ENCODE measurements around the gene R3HCC1L.
"Not testable (repeated sequence)": the region's sequence is repeated elsewhere in the genome, so short reads cannot be mapped to it uniquely, and the experiment has no call there.

The R3HCC1L gene

DNA sequence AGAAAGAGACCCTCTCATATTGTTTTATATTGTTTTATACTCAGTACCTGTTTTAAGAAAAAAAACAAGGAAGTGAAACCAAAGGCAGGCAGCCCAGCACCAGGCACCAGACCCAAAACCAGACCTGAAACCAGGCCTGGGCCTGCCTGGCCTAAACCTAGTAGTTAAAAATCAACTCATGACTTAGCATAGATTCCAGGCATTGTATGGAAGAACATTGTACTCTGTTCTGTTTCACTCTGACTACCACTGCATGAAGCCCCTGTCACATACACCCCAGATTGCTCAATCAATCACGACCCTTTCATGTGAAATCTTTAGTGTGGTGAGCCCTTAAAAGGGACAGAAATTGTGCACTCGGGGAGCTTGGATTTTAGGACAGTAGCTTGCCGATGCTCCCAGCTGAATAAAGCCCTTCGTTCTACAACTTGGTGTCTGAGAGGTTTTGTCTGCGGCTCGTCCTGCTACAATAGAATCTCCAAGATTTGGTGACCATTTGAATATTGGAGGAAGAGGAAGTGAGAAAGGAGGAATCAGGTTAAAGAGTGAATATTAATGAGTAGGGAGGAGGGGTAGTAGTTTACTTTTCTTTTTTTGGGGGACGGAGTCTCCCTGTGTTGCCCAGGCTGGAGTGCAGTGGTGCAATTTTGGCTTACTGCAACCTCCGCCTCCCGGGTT, 1.2 kb upstream of the R3HCC1L start:
- DNase-seq = not testable (repeated sequence)

DNA sequence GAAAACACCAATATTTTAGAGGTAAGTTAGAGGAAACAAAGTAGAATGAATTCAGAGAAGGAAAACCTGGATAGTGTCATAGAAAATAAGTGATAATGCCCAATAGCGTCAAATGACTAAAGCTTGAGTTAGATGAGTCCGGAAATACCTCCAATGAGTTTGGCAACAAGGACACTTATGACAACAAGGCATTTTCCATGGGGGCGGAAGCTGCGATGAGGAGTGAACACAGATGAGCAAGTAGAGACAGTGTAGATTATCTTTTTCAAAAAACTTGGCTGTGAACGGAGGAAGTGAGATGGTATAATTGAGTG, 383 bp upstream of the R3HCC1L start:
- DNase-seq = no peak

DNA sequence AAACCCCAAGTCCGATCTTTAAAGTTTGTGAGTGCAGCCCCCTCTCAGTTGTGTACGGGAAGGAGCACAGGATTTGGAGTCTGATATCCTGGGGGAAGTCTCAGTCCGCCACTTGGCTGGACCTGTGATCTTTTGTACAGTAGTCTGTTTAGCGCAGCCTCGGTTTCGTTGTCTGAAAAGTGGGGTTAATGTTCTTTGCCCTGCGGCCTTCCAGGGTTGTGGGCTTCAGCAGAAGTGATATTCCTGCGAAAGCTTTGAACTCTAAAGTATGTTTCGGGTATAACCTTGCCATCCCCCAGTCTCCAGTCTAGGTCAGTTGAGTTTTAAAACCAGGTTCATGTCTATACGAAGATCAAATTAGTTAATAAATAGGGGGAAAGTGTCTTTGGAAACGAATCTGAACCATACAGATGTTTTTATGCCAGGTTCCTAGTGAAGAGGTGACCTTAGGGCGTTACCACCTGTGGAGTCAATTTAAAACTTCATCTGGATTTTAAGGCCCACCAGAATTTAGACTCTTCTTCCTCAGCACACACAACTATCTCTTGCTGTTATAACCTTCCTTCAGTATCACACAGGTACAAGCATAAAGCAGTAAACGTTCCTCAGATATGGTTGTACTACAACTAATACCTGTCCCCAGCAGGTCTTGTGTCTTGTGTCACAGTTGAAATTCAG, 904 bp downstream of the R3HCC1L start:
- DNase-seq = no peak

DNA sequence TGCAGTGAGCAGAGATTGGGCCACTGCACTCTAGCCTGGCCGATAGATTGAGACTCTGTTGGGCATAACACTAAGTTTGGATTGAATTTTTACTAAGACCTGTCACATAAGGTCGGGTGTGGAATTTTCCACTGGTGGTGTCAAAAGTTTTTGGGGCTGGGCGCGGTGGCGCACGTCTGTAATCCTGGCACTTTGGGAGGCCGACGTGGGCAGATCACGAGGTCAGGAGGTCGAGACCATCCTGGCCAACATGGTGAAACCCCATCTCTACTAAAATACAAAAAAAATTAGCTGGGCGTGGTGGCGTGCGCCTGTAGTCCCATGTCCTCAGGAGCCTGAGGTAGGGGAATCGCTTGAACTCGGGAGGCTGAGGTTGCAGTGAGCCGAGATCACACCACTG, 2.3 kb downstream of the R3HCC1L start:
- DNase-seq = not testable (repeated sequence)

DNA sequence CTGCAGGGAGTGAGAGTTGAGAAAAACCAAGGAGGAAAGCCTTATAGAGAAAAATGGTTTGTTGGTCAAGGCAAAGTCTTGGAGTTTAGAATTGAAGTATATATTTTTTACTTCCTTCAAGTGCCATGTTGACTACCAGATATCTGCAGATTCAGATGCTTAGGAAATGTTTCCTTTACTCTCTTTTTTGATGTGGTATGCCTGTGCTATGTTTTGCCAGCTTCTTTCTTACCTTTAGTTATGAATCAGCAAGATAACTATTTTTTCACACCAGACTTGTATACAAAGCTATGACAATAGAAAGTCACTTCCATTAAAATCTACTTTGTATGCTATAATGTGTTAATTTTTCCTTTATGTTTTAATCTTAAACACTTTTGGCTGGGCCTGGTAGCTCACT, 3.6 kb downstream of the R3HCC1L start:
- no peak for DNase-seq

DNA sequence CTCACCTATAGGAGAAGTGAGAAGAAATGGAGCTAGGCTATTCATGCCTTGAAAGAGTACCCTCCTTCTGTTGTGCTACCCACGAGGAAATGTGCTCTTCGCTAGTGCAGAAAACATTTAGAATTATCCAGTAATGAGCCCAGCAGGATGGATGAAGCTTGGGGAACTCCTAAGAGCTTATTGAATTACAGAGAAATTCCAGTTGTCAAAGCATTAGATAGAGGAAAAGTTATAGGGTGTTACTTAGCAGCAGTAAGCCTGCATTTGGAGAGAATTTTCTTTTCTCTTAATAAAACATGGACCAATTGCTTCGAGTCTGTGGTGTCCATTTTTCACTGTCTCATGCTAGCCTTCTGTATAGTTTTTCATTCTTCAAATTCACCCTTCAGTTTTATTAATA, 5.0 kb downstream of the R3HCC1L start:
- DNase-seq = no peak

DNA sequence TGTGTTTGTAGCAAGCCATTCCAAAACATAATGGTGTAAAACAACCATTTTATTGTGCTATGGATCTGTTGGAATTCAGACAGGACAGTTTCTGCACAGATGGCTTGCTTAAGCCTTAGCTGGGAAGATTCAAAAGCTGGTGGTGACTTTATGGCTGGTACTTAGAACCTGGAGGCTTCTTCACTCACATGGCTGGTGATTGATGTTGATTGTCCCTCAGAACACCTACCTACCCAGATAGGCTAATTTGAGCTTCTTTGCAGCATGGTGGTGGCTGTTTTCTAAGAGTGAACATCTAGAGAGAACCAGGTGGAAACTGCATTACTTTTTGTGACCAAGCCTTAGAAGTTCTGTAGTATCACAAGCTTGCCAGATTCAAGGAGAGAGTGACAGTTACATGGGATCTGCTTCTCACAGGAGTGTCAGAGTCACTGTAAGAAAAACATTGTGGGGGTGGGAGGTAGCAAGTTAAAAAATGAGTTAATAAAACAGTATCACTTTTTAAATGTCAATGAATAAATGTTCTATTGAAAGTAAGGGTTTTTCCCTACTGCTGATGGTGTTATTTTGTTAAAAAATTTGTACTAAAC, 7.1 kb downstream of the R3HCC1L start:
- DNase-seq = no peak

DNA sequence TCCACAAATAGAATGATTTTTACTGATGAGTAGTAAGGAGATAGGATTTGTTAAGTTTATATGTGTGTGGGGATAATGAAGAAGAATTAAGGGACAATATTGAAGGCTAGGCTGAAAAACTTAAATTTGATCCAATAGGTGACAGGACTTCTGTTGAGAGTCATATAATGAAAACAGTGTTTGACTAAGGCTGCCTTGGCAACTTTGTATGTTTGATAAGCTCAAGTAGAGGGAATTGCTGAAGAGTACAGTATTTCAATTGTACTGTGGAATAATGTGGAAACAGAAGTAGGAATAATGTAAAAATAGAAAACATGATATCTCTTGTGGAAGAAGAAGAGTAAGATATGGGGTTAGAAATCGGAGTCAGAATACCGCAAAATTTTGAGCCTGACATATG, 10.5 kb downstream of the R3HCC1L start:
- DNase-seq = no peak

DNA sequence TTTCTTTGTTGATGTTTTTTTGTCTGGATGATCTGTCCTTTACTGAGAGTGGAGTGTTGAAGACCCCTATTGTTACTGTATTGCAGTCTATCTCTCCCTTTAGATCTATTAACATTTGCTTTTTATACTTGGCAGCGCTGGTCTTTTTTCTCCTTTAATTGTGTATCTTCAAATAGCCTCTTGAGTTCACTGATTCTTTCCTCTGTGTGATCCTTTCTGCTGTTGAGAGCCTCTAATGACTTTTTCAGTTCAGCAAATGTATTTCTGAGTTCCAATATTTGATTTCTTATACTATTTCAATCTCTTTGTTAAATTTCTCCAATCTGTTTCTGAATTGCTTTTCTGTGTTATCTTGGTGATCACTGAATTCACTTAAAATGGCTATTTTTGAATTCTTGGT, 15.4 kb downstream of the R3HCC1L start:
- no peak for DNase-seq

DNA sequence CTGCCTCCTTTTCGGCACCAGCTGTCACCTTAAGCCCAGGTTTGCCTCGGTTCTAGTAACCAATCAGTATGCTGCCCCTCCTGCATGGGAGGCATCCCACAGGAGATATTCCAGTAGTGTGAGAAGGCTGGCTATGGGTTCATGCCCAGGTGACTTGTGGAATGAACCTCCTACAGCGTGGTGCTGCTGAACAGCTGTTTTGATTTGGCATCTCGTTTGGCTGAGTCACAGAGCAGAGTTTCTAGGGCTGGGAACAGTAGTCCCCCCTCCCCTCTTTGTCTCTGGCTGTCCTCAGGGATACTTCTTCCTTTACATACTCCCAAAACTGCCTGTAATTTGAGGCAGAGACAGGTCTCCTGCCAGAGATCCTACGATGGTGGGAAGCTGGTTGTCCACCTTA, 16.1 kb downstream of the R3HCC1L start:
- no peak for DNase-seq

DNA sequence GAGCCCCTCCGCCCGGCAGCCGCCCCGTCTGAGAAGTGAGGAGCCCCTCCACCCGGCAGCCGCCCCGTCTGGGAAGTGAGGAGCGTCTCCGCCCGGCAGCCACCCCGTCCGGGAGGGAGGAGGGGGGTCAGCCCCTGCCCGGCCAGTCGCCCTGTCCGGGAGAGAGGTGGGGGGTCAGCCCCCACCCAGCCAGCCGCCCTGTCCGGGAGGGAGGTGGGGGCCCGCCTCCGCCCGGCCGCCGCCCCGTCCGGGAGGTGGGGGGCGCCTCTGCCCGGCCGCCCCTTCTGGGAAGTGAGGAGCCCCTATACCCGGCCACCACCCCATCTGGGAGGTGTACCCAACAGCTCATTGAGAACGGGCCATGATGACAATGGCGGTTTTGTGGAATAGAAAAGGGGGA, 18.3 kb downstream of the R3HCC1L start:
- not testable (repeated sequence) for DNase-seq

DNA sequence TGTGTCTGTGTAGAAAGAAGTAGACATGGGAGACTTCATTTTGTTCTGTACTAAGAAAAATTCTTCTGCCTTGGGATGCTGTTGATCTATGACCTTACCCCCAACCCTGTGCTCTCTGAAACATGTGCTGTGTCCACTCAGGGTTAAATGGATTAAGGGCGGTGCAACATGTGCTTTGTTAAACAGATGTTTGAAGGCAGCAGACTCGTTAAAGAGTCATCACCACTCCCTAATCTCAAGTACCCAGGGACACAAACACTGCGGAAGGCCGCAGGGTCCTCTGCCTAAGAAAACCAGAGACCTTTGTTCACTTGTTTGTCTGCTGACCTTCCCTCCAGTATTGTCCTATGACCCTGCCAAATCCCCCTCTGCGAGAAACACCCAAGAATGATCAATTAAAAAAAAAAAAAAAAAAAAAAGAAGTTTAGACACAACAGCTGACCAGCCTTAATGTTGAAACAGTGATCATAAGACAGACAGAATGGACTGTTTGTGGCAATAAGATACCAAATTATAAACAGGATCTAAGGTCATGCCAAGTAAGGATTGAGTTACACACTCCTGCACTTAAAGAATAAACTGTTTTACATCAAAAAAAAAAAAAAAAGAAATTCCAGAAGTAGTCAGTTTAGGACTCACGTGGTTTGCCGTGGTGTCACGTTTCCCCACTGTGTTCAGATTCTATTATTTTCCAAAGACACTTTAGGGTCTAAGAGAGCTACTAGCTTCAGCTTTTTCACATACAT, 18.9 kb downstream of the R3HCC1L start:
- not testable (repeated sequence) for DNase-seq

DNA sequence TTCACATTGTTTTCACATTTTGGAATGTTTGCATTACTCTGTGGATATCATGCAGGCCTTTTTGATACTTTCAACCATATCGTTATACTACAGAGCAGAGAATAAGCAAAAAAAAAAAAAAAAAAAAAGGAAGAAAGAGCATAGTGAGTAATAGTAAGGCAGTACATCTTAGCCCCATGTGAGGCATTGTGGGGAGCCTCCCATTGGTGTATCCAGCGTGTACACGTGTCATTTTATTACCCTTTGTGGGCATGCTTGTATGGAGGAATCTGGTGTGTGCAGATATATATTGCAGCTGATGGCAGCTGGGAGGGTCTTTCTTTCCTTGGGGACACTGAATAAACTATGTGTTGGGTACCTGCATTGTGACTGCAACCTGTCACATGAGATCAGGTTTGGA, 19.6 kb downstream of the R3HCC1L start:
- DNase-seq = no peak

DNA sequence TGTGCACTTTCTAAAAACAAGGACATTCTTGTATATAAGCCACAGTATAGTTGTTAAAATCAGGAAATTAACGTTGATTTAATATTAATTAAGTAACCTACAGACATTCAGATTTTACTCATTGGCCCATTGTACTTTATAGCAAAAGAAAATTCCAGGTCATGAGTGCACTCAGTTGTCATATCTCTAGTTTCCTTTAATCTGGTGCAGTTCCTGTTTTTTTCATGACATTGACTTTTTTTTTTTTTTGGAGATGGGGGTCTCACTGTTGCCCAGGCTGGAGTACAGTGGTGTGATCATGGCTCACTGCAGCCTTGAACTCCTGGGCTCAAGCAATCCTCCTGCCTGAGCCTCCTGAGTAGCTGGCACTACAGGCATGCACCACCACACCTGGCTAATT, 24.1 kb downstream of the R3HCC1L start:
- no peak for DNase-seq

DNA sequence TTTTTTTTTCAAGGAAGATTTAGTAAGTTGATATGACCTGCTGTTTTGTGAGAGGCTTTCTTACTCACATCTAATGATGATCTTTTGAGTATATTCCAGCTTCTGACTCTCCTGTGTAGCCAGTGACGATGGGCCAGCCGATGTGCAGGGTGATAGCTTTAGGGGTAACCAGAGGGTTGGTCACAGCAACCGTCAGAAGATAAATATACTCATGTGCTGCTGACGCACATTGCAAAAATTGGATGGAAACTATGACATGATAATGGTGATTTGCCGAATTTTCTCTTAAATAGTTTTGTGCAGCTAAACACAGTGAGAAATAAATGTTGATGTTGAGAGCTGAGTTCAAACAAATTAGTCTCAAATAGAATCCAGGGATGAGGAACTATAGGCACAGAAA, 29.5 kb downstream of the R3HCC1L start:
- DNase-seq = no peak

DNA sequence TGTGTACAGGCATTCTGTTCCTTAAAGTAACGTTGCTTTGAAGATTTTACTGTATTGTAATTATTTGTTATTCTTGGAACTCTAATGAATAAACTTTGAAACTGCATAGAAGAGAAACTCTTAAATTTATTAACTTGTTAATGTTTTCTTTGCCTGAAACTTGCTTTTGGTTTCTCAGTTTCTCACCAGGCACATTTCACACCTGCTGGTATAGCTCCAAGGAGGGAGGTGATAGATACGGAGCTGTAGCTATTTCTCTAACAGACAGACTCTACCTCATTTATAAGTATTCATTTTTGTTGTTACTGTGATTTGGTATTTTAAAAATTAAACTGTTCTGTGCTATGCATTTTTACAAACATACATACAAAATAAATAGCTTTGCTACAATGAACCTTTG, 32.7 kb downstream of the R3HCC1L start:
- DNase-seq = no peak

DNA sequence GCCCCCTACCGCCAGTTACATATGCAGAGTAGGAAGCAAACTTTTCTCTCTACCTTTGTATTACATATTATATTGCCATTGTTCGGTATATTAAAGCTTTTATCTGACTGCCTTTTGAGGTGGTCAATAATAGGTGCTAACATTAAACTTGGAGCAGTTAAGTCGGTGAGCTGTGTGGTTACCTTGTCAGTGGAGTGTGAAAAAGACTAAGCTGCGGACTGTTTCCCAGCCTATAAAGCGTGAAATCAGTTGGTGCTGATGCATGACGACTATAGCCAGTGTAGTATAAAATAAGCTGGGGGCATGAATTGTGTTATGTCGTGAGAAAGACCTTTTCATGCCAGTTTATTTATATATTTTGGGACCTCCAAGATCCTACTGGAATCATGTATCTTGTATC, 33.7 kb downstream of the R3HCC1L start:
- no peak for DNase-seq

DNA sequence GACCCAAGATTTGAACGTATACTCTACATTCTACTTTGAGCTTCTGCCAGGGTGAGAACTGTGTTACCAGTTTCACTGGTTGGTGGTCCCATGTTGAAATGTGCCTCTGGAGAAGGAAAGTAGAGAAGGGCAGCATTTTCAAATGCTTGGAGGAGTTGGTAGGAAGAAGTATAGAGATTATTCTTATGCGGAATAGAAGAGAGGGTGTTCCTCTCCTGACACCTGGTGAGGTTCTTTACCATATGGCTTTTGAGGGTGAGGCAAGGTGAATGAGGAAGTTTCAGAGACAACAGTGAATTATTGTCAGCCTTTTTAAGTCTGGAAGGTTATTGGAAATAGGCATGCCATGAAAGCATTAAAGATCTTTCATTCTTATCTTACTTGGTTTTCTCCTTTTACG, 34.3 kb downstream of the R3HCC1L start:
- no peak for DNase-seq

DNA sequence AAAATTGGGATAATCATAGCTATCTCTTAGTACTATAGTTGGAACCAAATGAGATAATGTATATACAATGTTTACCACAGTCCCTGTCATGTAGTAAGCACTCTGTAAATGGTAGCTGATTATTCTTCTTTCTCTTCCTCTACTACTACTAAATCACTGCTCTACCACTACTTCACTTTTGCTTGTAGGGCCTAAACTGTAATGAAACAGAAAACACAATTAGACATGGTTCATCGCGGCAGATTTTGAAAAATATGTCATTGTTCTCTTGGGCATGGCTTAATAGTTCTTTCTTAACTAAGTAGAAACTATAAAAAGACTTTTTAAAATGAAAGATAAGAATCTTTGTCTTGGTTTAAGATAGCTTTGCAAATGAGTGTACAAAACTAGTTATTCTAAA, 34.9 kb downstream of the R3HCC1L start:
- DNase-seq = no peak

DNA sequence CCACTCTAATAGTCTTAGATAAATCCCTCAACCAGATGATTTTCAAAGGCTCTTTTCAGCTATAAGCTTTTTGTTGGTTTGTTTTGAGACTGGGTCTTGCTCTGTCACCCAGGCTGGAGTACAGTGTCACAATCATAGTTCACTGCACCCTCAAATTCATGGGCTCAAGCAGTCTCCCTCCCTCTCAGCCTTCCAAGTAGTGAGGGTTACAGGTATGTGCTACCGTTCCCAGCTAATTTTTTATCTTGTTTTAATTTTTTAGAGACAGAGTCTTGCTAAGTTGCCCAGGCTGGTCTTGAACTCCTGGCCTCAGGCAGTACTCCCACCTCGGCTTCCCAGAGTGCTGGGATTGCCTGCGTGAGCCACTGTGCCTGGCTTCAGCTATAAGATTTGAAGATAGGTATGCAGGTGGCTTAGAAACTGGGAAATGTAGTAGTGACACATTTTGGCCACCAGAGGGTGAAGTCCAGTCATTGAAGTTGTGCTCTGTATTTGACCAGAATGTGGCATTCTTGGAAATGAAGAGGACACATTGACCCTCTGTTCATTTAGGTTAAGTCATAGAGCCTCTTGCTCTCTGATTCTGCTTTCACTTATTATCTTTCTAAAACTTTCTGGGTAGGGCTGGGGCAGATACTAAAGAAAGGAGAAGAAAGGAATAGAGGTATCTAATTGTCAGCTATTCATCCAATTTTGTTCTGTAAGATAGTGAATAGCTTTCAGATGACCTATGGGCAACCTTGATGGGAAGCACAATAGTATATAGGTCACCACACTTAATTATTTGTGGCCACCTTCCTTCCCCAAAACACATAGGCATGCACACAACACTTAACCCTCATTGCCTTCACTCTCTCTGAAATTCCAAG, 36.0 kb downstream of the R3HCC1L start:
- peak; percentile 27 for DNase-seq

DNA sequence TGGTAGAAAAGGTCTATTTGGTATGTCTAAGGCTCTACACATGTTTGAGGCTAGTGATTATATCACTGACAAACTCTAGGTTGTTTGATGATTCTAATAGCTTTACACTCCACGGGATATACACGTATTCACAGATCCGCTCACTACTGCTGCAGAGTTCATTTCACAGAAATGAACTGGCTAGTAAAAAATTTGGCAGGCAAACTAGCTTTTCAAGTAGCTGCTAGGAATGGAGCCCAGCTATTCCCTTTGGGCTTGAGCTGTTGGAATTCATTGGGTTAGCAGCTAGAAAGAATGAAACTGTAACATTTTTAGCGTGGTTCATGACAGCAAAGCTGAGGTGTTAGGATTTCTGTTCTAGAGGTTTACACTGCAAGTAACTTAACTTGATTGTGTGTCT, 37.6 kb downstream of the R3HCC1L start:
- DNase-seq = no peak

DNA sequence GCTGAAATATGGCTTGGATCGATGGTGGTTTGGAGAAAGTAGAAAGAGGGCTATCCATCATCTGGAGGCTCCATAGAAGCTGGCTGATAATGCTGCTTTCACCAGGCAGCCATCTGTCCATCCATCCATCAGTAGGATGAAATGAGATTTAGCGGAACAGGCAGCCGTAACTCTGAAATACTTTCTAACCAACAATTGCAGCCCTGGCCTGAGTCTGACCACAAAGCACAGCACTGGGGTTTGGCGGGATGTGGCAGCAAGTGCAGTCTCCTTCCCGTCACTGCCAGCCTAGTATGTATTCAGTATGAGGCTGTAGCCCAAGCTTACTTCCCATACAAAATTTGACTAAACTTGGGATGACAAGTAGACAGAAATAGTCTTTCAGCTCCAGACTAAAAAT, 38.0 kb downstream of the R3HCC1L start:
- no peak for DNase-seq

DNA sequence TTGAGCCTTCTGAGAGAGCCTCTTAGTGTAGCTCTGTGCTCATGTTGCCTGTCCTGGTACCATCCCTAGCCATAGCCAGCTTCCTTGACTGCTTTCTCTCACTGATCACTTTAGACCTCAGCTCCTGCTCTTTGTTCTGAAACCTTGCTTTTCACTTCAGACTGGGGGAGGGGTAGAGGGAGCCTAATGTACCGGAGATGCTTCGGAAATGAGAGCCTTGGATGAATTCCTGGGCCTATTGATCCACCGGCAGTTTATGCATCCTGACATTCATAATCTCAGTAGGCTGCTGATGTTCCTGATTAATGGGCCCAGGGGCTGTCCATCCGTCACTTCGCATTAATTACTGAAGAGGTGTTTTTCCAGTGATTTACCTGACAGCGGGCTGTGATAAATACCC, 38.8 kb downstream of the R3HCC1L start:
- DNase-seq = no peak
